Measurements from ENCODE around the gene EIF3D.
A peak's percentile ranks its signal among the peaks of the same experiment; 100 is the strongest.

The EIF3D gene

GRCh38 chr22:36528795-36529751 is at the start of gene EIF3D (continued):
- TF ChIP-seq BCL11B (tag by site-specific recombination; IDR thresholded peaks at IDR 0.05; ENCODE audit: low read depth) (no peak; the same call in 1 of the 2 replicates), ZNF510 (tag by site-specific recombination; IDR thresholded peaks at IDR 0.05; ENCODE audit: insufficient replicate concordance) (no peak), ZNF26 (tag by site-specific recombination; IDR thresholded peaks at IDR 0.05) (no peak), ZNF621 (tag by site-specific recombination; IDR thresholded peaks at IDR 0.05) (no peak), ZNF354C (tag by site-specific recombination; IDR thresholded peaks at IDR 0.05; ENCODE audit: borderline replicate concordance, low read depth) (no peak)

- no peak overlapping the region for H3K4me3 ChIP-seq (ENCODE audit: low read depth, low read length)
- H3K4me1 ChIP-seq (ENCODE audit: control insufficient read depth, insufficient read depth, low read length) = no peaks in the 10 kb centered on the region
- H3K36me3 ChIP-seq (ENCODE audit: control insufficient read depth in 2 of 2, insufficient read depth in 1 of 2, low read length in 2 of 2) = no peaks in the 10 kb centered on the region
- H3K27ac ChIP-seq (ENCODE audit: extremely low read depth, low read depth, low read length) = no peak overlapping the region
- no peak for TF ChIP-seq ZNF155 (tag by site-specific recombination; IDR thresholded peaks at IDR 0.05)
- no peak for TF ChIP-seq ZSCAN16 (tag by site-specific recombination; IDR thresholded peaks at IDR 0.05)
- TF ChIP-seq KLF1 (tag by site-specific recombination; IDR thresholded peaks at IDR 0.05) = peak; percentile 73
- peak; percentile 72 for TF ChIP-seq EGR2 (tag by site-specific recombination; IDR thresholded peaks at IDR 0.05; ENCODE audit: low read depth)
- CTCF ChIA-PET = interaction anchor here (0.6 to 0.7 kb wide), 2 partner anchors 28 to 1392 kb away, joined by 3 read pairs; no protein-coding TSS in a partner anchor
- no peaks in the 10 kb centered on the region for H3K9me3 ChIP-seq (ENCODE audit: control insufficient read depth, insufficient read depth, low read depth, low read length)
- POLR2A ChIA-PET = no interaction called here
These were observed 49.7 kb upstream of the EIF3D start for GRCh38 chr22:36578619-36579018.

- no peaks in the 10 kb centered on the region for H3K4me1 ChIP-seq (ENCODE audit: control insufficient read depth, insufficient read depth, low read length)
- no peaks in the 10 kb centered on the region for H3K9me3 ChIP-seq (ENCODE audit: control insufficient read depth, insufficient read depth, low read depth, low read length)
- ChIA-PET CTCF (no interaction called here), POLR2A (no interaction called here)
- TF ChIP-seq ZBTB8A (tag by site-specific recombination; IDR thresholded peaks at IDR 0.05) (no peak), ZNF202 (tag by site-specific recombination; IDR thresholded peaks at IDR 0.05; ENCODE audit: borderline replicate concordance) (no peak), ZNF354C (tag by site-specific recombination; IDR thresholded peaks at IDR 0.05; ENCODE audit: borderline replicate concordance, low read depth) (no peak), ATF2 (tag by site-specific recombination; IDR thresholded peaks at IDR 0.05; ENCODE audit: low read depth) (no peak), ZNF133 (tag by site-specific recombination; IDR thresholded peaks at IDR 0.05) (no peak), MZF1 (tag by site-specific recombination; IDR thresholded peaks at IDR 0.05; ENCODE audit: borderline replicate concordance) (no peak), ZNF654 (tag by site-specific recombination; IDR thresholded peaks at IDR 0.05; ENCODE audit: low read depth) (no peak), ZNF391 (tag by site-specific recombination; IDR thresholded peaks at IDR 0.05; ENCODE audit: borderline replicate concordance, low read depth) (no peak), KLF8 (tag by site-specific recombination; IDR thresholded peaks at IDR 0.05) (no peak), ZNF629 (tag by site-specific recombination; IDR thresholded peaks at IDR 0.05) (no peak), ZXDB (tag by site-specific recombination; IDR thresholded peaks at IDR 0.05) (no peak), SALL2 (tag by site-specific recombination; IDR thresholded peaks at IDR 0.05; ENCODE audit: borderline replicate concordance) (no peak), ZNF529 (tag by site-specific recombination; IDR thresholded peaks at IDR 0.05; ENCODE audit: insufficient replicate concordance) (no peak), MEIS1 (CRISPR knock-in tag; IDR thresholded peaks at IDR 0.05; ENCODE audit: borderline replicate concordance) (no peak), ZNF658 (tag by site-specific recombination; IDR thresholded peaks at IDR 0.05) (no peak), ZFP69B (tag by site-specific recombination; IDR thresholded peaks at IDR 0.05) (no peak), ZNF610 (tag by site-specific recombination; IDR thresholded peaks at IDR 0.05; ENCODE audit: borderline replicate concordance) (no peak), SCRT1 (tag by site-specific recombination; IDR thresholded peaks at IDR 0.05; ENCODE audit: borderline replicate concordance) (no peak), PRDM4 (tag by site-specific recombination; IDR thresholded peaks at IDR 0.05) (no peak), ZNF37A (tag by site-specific recombination; IDR thresholded peaks at IDR 0.05) (no peak)
- H3K27ac ChIP-seq (ENCODE audit: extremely low read depth, low read depth, low read length) = no peak overlapping the region
- no peak overlapping the region for H3K4me3 ChIP-seq (ENCODE audit: low read depth, low read length)
- no peaks in the 10 kb centered on the region for H3K36me3 ChIP-seq (ENCODE audit: control insufficient read depth in 2 of 2, insufficient read depth in 1 of 2, low read length in 2 of 2)
These were observed 48.1 kb upstream of the EIF3D start for GRCh38 chr22:36577019-36577418.
